ENCODE data around the gene ZCRB1.

The ZCRB1 gene

DNA sequence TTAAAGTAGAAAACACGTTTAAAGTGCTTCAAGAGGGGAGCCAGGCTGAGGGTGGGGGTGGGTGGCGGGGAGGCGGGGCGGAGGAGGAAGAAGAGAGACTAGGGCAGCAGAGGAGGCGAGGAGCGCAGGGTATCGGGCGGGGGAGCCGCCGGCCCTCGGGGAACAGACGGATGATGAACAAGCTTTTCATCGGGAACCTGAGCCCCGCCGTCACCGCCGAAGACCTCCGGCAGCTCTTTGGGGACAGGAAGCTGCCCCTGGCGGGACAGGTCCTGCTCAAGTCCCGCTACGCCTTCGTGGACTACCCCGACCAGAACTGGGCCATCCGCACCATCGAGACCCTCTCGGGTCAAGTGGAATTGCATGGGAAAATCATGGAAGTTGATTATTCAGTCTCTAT, 39.2 kb downstream of the ZCRB1 start:
- no peak for DNase-seq (ENCODE audit: low read depth)
- no peak overlapping the region for H3K4me3 ChIP-seq (ENCODE audit: low read length)
- TF ChIP-seq, protein P1, sequence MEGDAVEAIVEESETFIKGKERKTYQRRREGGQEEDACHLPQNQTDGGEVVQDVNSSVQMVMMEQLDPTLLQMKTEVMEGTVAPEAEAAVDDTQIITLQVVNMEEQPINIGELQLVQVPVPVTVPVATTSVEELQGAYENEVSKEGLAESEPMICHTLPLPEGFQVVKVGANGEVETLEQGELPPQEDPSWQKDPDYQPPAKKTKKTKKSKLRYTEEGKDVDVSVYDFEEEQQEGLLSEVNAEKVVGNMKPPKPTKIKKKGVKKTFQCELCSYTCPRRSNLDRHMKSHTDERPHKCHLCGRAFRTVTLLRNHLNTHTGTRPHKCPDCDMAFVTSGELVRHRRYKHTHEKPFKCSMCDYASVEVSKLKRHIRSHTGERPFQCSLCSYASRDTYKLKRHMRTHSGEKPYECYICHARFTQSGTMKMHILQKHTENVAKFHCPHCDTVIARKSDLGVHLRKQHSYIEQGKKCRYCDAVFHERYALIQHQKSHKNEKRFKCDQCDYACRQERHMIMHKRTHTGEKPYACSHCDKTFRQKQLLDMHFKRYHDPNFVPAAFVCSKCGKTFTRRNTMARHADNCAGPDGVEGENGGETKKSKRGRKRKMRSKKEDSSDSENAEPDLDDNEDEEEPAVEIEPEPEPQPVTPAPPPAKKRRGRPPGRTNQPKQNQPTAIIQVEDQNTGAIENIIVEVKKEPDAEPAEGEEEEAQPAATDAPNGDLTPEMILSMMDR (conservative IDR thresholded peaks at IDR 0.05; ENCODE audit: low read length): no peak

DNA sequence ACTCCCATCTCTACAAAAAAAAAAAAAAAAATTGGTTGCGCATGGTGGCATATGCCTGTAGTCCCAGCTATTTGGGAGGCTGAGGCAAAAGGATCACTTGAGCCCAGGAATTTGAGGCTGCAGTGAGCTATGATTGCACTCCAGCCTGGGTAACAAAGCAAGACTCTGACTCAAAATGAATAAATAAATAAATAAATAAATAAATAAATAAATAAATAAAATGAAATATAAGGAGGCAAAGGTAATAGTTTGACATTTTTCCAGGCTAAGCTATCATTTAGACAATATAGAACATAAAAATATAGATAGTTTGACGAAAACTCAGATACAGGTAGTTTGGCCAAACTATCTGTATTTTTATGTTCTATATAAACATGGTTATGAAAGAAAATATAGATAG, 40.5 kb downstream of the ZCRB1 start:
- H3K4me3 ChIP-seq (ENCODE audit: low read length): no peak overlapping the region
- no peak for DNase-seq (ENCODE audit: low read depth)
- TF ChIP-seq, protein P1 (conservative IDR thresholded peaks at IDR 0.05; ENCODE audit: low read length): no peak

DNA sequence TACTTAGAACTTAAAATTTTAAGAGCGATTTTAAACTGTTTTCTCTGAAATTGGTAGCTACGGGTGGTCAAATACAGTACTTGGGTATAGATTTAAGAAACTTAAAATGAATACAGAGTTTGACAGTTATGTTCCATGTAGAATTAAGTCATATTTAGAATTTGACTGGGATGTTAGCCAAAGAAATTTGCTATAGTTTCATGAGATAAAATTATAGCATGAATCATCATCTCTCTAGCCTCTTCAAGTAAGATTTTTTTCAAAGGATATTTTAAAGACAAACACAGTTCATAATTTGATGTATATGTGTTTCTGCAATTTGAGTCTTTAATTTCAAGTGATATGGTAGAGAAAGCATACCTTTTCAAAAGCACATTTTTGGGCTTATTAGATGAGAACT, 41.0 kb downstream of the ZCRB1 start:
- no peak overlapping the region for H3K4me3 ChIP-seq (ENCODE audit: low read length)
- DNase-seq (ENCODE audit: low read depth): no peak
- TF ChIP-seq, protein P1 (conservative IDR thresholded peaks at IDR 0.05; ENCODE audit: low read length): no peak

DNA sequence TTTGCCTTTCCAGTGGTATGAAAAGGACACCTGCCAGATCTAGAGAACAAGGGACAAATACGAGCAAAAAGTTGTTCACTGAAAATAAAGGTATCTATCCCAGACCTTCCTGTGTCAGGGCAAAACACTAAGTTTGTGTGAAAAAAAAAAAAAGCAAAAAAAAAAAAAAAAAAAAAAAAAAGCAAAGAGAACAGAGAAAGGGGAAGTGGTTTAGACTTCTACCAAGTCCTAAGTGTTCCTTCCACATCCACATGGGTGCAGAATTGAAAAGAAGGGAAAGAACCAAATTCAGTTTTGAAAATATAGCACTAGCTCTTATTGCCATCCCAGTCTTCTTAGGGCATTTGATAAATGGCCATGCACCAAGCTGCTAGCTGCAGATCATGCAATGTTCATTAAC, 41.7 kb downstream of the ZCRB1 start:
- no peak for DNase-seq (ENCODE audit: low read depth)
- no peak overlapping the region for H3K4me3 ChIP-seq (ENCODE audit: low read length)
- TF ChIP-seq, protein P1 (conservative IDR thresholded peaks at IDR 0.05; ENCODE audit: low read length): no peak

DNA sequence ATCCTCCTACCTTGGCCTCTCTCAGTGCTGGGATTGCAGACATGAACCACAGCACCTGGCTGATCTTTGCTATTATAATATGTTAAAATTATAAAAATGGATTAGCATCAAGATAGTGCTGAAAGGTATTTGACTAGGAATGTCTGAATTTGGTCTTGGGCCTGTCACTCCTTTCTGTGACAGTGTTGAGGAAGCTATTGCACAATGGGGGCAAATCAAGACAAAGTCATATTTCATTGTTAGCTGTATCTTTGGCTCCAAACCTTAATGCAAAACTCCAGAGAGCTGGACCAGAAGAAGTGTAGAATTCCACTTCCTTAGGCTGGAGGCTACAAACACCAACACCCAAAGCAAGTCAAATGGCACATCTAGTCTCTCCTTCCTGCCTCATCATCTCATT, 42.2 kb downstream of the ZCRB1 start:
- DNase-seq (ENCODE audit: low read depth): no peak
- TF ChIP-seq, protein P1 (conservative IDR thresholded peaks at IDR 0.05; ENCODE audit: low read length): no peak

DNA sequence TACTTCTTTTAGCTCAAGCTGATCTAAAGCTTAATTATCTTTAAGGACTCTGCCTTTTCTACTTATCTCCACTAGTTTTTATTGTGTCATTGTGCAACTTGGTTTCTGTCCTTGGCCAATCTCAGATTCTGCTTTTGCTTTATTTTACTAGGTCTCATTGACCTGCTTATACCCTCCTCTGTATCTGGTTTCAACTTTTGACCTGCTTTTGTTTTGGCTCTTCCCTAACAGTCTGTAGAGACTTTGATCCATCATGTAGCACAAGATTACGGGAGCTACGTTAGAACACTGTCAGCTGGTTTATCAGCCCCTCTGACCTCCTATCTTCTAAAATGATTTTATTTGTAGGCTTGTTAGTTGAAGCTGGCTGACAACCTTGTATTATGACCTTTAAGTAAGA, 43.6 kb downstream of the ZCRB1 start:
- TF ChIP-seq, protein P1 (conservative IDR thresholded peaks at IDR 0.05; ENCODE audit: low read length): no peak
- H3K4me3 ChIP-seq (ENCODE audit: low read length): no peak overlapping the region
- no peak for DNase-seq (ENCODE audit: low read depth)

More for the DNA sequence above, 42.2 kb downstream of the ZCRB1 start:
- no peak overlapping the region for H3K4me3 ChIP-seq (ENCODE audit: low read length)

DNA sequence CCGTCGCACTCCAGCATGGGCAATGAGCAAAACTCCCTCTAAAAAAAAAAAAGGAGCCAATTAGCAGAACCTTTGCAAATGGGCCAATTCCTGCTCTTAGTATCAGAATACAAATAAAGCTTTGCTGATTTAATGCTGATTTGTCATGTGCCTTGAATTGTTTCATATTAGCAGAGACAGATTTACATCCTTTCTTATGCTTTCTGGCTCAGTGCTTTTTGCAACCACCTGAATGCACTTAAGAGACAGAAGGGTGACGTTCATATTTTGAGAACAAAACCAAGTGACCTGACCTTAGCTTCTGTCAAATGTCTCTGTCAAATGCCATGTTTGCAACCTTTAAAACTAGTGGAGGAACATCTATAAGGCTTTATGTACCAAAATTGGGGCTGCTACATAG, 44.0 kb downstream of the ZCRB1 start:
- no peak overlapping the region for H3K4me3 ChIP-seq (ENCODE audit: low read length)
- TF ChIP-seq, protein P1 (conservative IDR thresholded peaks at IDR 0.05; ENCODE audit: low read length): no peak
- DNase-seq (ENCODE audit: low read depth): no peak

All from AG10803 (cell line).